HEK293 (cell line): ENCODE results near the gene BTG3.

ENCODE experiments used
- CTCF ChIA-PET: fragments of 350-600 bp; formaldehyde crosslinking; extraction: SDS; loops from one replicate; lab custom pipeline; 2021; ENCODE audit warnings: antibody characterized with exemption; lab: Yijun Ruan, JAX
- POLR2A ChIA-PET: fragments of 300-600 bp; formaldehyde crosslinking; extraction: SDS; loops from one replicate; lab custom pipeline; 2020; ENCODE audit warnings: antibody characterized with exemption, inconsistent platforms; lab: Yijun Ruan, JAX
- H3K27ac ChIP-seq: fragments of 200-500 bp; sonication (Bioruptor generic); 2 replicates; pipeline ENCODE4 v1.5.1; 2014; ENCODE audit warnings: low read depth, low read length, control low read depth, inconsistent platforms; ENCODE audit errors: extremely low read depth
- H3K36me3 ChIP-seq, 2 experiments: fragments of 200-500 bp in 1 of 2; sonication (Bioruptor generic) in 1 of 2; 1 replicate in 1 of 2; 2 replicates in 1 of 2; pipeline ENCODE4 v1.5.1; 2014 to 2017; ENCODE audit warnings: inconsistent platforms in 2 of 2, low read length in 2 of 2; ENCODE audit not compliant: control insufficient read depth in 2 of 2, insufficient read depth in 1 of 2
- H3K4me1 ChIP-seq: fragments of 200-500 bp; sonication (Bioruptor generic); 2 replicates; pipeline ENCODE4 v1.5.1; 2014; ENCODE audit warnings: mild to moderate bottlenecking, low read length, inconsistent platforms; ENCODE audit not compliant: control insufficient read depth, insufficient read depth
- H3K4me3 ChIP-seq: 2 replicates; pipeline ENCODE4 v1.5.1; 2011; ENCODE audit warnings: low read depth, mild to moderate bottlenecking, control low read depth, low read length, moderate library complexity
- H3K9me3 ChIP-seq: fragments of 200-500 bp; sonication (Bioruptor generic); 2 replicates; pipeline ENCODE4 v1.5.1; 2014; ENCODE audit warnings: low read depth, low read length, inconsistent platforms; ENCODE audit not compliant: control insufficient read depth, insufficient read depth
- BCL6B ChIP-seq: fragments of 450-650 bp; formaldehyde crosslinking; IDR thresholded peaks from 2 replicates; pipeline ENCODE4 v1.5.1; 2017; ENCODE audit warnings: missing biosample characterization, missing genetic modification characterization
- FEZF1 ChIP-seq: fragments of 450-650 bp; formaldehyde crosslinking; IDR thresholded peaks from 2 replicates; pipeline ENCODE4 v1.5.1; 2016; ENCODE audit warnings: missing biosample characterization, missing genetic modification characterization
- GLI2 ChIP-seq: fragments of 450-650 bp; formaldehyde crosslinking; IDR thresholded peaks from 2 replicates; pipeline ENCODE4; 2017; ENCODE audit warnings: missing biosample characterization, missing genetic modification characterization, low read depth, borderline replicate concordance
- KLF1 ChIP-seq: fragments of 450-650 bp; formaldehyde crosslinking; IDR thresholded peaks from 2 replicates; pipeline ENCODE4 v1.5.1; 2016; ENCODE audit warnings: missing biosample characterization, missing genetic modification characterization
- KLF8 ChIP-seq: fragments of 450-650 bp; formaldehyde crosslinking; IDR thresholded peaks from 2 replicates; pipeline ENCODE4 v1.5.1; 2016; ENCODE audit warnings: missing biosample characterization, missing genetic modification characterization
- MEIS1 ChIP-seq: sonication (generic); formaldehyde crosslinking; IDR thresholded peaks from 2 replicates; pipeline ENCODE4 v1.8.1; 2022; ENCODE audit warnings: missing genetic modification reagents, mild to moderate bottlenecking, borderline replicate concordance
- OSR2 ChIP-seq: fragments of 450-650 bp; formaldehyde crosslinking; IDR thresholded peaks from 2 replicates; pipeline ENCODE4 v1.5.1; 2016; ENCODE audit warnings: missing biosample characterization, missing genetic modification characterization
- PRDM10 ChIP-seq: fragments of 450-650 bp; formaldehyde crosslinking; IDR thresholded peaks from 2 replicates; pipeline ENCODE4 v1.5.1; 2016; ENCODE audit warnings: missing biosample characterization, missing genetic modification characterization
- PRDM6 ChIP-seq: fragments of 450-650 bp; formaldehyde crosslinking; IDR thresholded peaks from 2 replicates; pipeline ENCODE4 v1.5.1; 2017; ENCODE audit warnings: missing biosample characterization, missing genetic modification characterization
- REPIN1 ChIP-seq: fragments of 450-650 bp; formaldehyde crosslinking; IDR thresholded peaks from 2 replicates; pipeline ENCODE4 v1.5.1; 2017; ENCODE audit warnings: missing biosample characterization, missing genetic modification characterization, low read depth
- TRIM28 ChIP-seq: IDR thresholded peaks from 2 replicates; pipeline ENCODE4 v1.6.1; 2011; ENCODE audit warnings: low read length, control low read depth, borderline replicate concordance
- YY1 ChIP-seq: fragments of 450-650 bp; formaldehyde crosslinking; IDR thresholded peaks from 2 replicates; pipeline ENCODE4 v1.5.1; 2018; ENCODE audit warnings: missing biosample characterization, missing genetic modification characterization
- ZBTB48 ChIP-seq: fragments of 450-650 bp; formaldehyde crosslinking; IDR thresholded peaks from 2 replicates; pipeline ENCODE4 v1.5.1; 2016; ENCODE audit warnings: missing biosample characterization, missing genetic modification characterization
- ZNF174 ChIP-seq: fragments of 450-650 bp; formaldehyde crosslinking; IDR thresholded peaks from 2 replicates; pipeline ENCODE4 v1.5.0; 2017; ENCODE audit warnings: missing biosample characterization, mild to moderate bottlenecking, missing genetic modification characterization
- ZNF211 ChIP-seq: fragments of 450-650 bp; formaldehyde crosslinking; IDR thresholded peaks from 2 replicates; pipeline ENCODE4 v1.5.1; 2016; ENCODE audit warnings: low read depth, missing biosample characterization, missing genetic modification characterization
- ZNF214 ChIP-seq: fragments of 450-650 bp; formaldehyde crosslinking; IDR thresholded peaks from 2 replicates; pipeline ENCODE4 v1.5.1; 2017; ENCODE audit warnings: missing biosample characterization, mild to moderate bottlenecking, missing genetic modification characterization, borderline replicate concordance
- ZNF324 ChIP-seq: fragments of 450-650 bp; formaldehyde crosslinking; IDR thresholded peaks from 2 replicates; pipeline ENCODE4 v1.5.1; 2016; ENCODE audit warnings: missing biosample characterization, missing genetic modification characterization
- ZNF354C ChIP-seq: fragments of 450-650 bp; formaldehyde crosslinking; IDR thresholded peaks from 2 replicates; pipeline ENCODE4 v1.5.1; 2016; ENCODE audit warnings: missing biosample characterization, missing genetic modification characterization, low read depth, borderline replicate concordance
- ZNF416 ChIP-seq: fragments of 450-650 bp; formaldehyde crosslinking; IDR thresholded peaks from 2 replicates; pipeline ENCODE4 v1.5.1; 2016; ENCODE audit warnings: missing biosample characterization, missing genetic modification characterization
- ZNF558 ChIP-seq: fragments of 450-650 bp; formaldehyde crosslinking; IDR thresholded peaks from 2 replicates; pipeline ENCODE4 v1.5.1; 2016; ENCODE audit warnings: missing biosample characterization, missing genetic modification characterization
- ZNF624 ChIP-seq: fragments of 450-650 bp; formaldehyde crosslinking; IDR thresholded peaks from 2 replicates; pipeline ENCODE4 v1.5.1; 2017; ENCODE audit warnings: missing biosample characterization, missing genetic modification characterization
- ZNF704 ChIP-seq: fragments of 450-650 bp; formaldehyde crosslinking; IDR thresholded peaks from 2 replicates; pipeline ENCODE4 v1.5.1; 2016; ENCODE audit warnings: missing biosample characterization, missing genetic modification characterization
- ZSCAN30 ChIP-seq: fragments of 450-650 bp; IDR thresholded peaks from 2 replicates; pipeline ENCODE4 v1.5.1; 2018; ENCODE audit warnings: missing biosample characterization, mild to moderate bottlenecking, missing genetic modification characterization, moderate library complexity

BTG3 gene

GRCh38 chr21:17607684-17608083 lies 5.0 kb downstream of the BTG3 start:
- H3K27ac ChIP-seq = peak overlapping the region; percentile 55

GRCh38 chr21:17602874-17603273 lies 9.8 kb downstream of the BTG3 start:
- Histone ChIP-seq H3K9me3 (no peaks in the 10 kb centered on the region), H3K36me3 (peaks cover 70 to 94% of the 10 kb centered on the region in 2 experiments), H3K4me1 (peaks cover 23% of the 10 kb centered on the region), H3K27ac (peak overlapping the region; percentile 19; the same call in 1 of the 2 replicates), H3K4me3 (no peak overlapping the region)
- ChIA-PET POLR2A (interaction anchor here (0.6 to 3.5 kb wide), 2 partner anchors 8 to 97 kb away, joined by 3 to 12 read pairs; no protein-coding TSS in a partner anchor), CTCF (interaction anchor here (0.6 to 1.9 kb wide), 5 partner anchors 8 to 216 kb away, joined by 3 to 12 read pairs (median 4); no protein-coding TSS in a partner anchor)
- no peak for TF ChIP-seq ZNF704
- no peak for TF ChIP-seq KLF8 (tag by site-specific recombination)
- TF ChIP-seq ZNF174 = no peak
- TF ChIP-seq ZNF416 (tag by site-specific recombination) = no peak
- peak; percentile 85 for TF ChIP-seq OSR2 (tag by site-specific recombination)
- peak; percentile 57 for TF ChIP-seq PRDM6
- TF ChIP-seq KLF1 (tag by site-specific recombination) = no peak
- TF ChIP-seq ZNF324 = no peak
- TF ChIP-seq FEZF1 (tag by site-specific recombination) = 0 out of 2 replicates have a peak, but pooled peaks have one; percentile 18
- TF ChIP-seq GLI2 (tag by site-specific recombination) = no peak
- no peak for TF ChIP-seq ZNF214 (tag by site-specific recombination)
- TF ChIP-seq PRDM10 (tag by site-specific recombination) = peak; percentile 28; the same call in 1 of the 2 replicates
- TF ChIP-seq BCL6B (tag by site-specific recombination) = no peak
- no peak for TF ChIP-seq MEIS1
- no peak for TF ChIP-seq YY1 (tag by site-specific recombination)
- no peak for TF ChIP-seq ZNF624 (tag by site-specific recombination)
- peak; percentile 23; the same call in 1 of the 2 replicates for TF ChIP-seq TRIM28
- TF ChIP-seq ZNF558 (tag by site-specific recombination) = no peak
- TF ChIP-seq REPIN1 (tag by site-specific recombination) = no peak
- no peak for TF ChIP-seq ZBTB48
- no peak for TF ChIP-seq ZNF354C (tag by site-specific recombination)

More at GRCh38 chr21:17607684-17608083, 5.0 kb downstream of the BTG3 start:
- no peak overlapping the region for H3K4me3 ChIP-seq
- ChIA-PET POLR2A (interaction anchor here (1.0 kb wide), 1 partner anchor 96 kb away, joined by 3 read pairs; no protein-coding TSS in a partner anchor), CTCF (interaction anchor here (0.6 to 0.7 kb wide), 2 partner anchors 94 to 152 kb away, joined by 3 to 6 read pairs; no protein-coding TSS in a partner anchor)
- no peaks in the 10 kb centered on the region for H3K9me3 ChIP-seq
- TF ChIP-seq ZNF211 (tag by site-specific recombination) (no peak), ZSCAN30 (tag by site-specific recombination) (peak; percentile 71; the same call in 1 of the 2 replicates), OSR2 (tag by site-specific recombination) (peak; percentile 21; the same call in 1 of the 2 replicates), FEZF1 (tag by site-specific recombination) (0 out of 2 replicates have a peak, but pooled peaks have one; percentile 17), TRIM28 (peak; percentile 85; the same call in 1 of the 2 replicates)
- peaks cover 30 to 74% of the 10 kb centered on the region in 2 experiments for H3K36me3 ChIP-seq
- H3K4me1 ChIP-seq = peaks cover 22% of the 10 kb centered on the region
